ENCODE results near the gene POU2F1. TPM values are rescaled to one million over a fixed set of nuclear protein-coding genes. Genes with fewer than 3 reads are reported as not detected.

The POU2F1 gene
- total and polyA plus RNA-seq, 9 donors = 3.9 to 24.6 (median 17.0) TPM

- H3K36me3 ChIP-seq = no peaks in the 10 kb centered on the region
- no peak for DNase-seq
- H3K27me3 ChIP-seq = no peaks in the 10 kb centered on the region
- no peaks in the 10 kb centered on the region for H3K4me1 ChIP-seq (ENCODE audit: insufficient read depth)
- 83 to 90% (median 89%) methylated on average over 1 of the region's 1 CpG for WGBS, 3 donors
- H3K9me3 ChIP-seq = no peaks in the 10 kb centered on the region
- TF ChIP-seq CTCF (IDR thresholded peaks at IDR 0.05) (no peak), POLR2A (IDR thresholded peaks at IDR 0.05) (no peak), EP300 (IDR thresholded peaks at IDR 0.05) (no peak)
- no peak overlapping the region for H3K27ac ChIP-seq
- intact Hi-C loops (cut with DNase I) = loop anchor here in 1 of 4 donors (10.0 kb wide), 1 partner anchor 126 kb away; no protein-coding TSS in a partner anchor
- H3K4me3 ChIP-seq = no peak overlapping the region
These were observed 187.7 kb downstream of the POU2F1 start for GRCh38 chr1:167408355-167408754.

- no peak for TF ChIP-seq POLR2A (IDR thresholded peaks at IDR 0.05)
- no peak for TF ChIP-seq CTCF (IDR thresholded peaks at IDR 0.05)
- no peak for TF ChIP-seq EP300 (IDR thresholded peaks at IDR 0.05)
- H3K4me3 ChIP-seq = no peak overlapping the region
- no peaks in the 10 kb centered on the region for H3K27me3 ChIP-seq
- H3K36me3 ChIP-seq = no peaks in the 10 kb centered on the region
- 95 to 100% (median 98%) methylated on average over 1 of the region's 1 CpG for WGBS, 3 donors
- intact Hi-C loops (cut with DNase I) = loop anchor here in 1 of 4 donors (10.0 kb wide), 1 partner anchor 126 kb away; no protein-coding TSS in a partner anchor
- H3K4me1 ChIP-seq (ENCODE audit: insufficient read depth) = no peaks in the 10 kb centered on the region
- no peak overlapping the region for H3K27ac ChIP-seq
- H3K9me3 ChIP-seq = no peaks in the 10 kb centered on the region
- no peak for DNase-seq
These were observed 188.5 kb downstream of the POU2F1 start for GRCh38 chr1:167409183-167409582.

- no peaks in the 10 kb centered on the region for H3K9me3 ChIP-seq
- TF ChIP-seq CTCF (IDR thresholded peaks at IDR 0.05) (no peak), EP300 (IDR thresholded peaks at IDR 0.05) (no peak), POLR2A (IDR thresholded peaks at IDR 0.05) (no peak)
- no peaks in the 10 kb centered on the region for H3K27me3 ChIP-seq
- WGBS, 3 donors = 91 to 93% (median 92%) methylated on average over 4 of the region's 4 CpGs
- no peak for DNase-seq
- H3K4me3 ChIP-seq = no peak overlapping the region
- H3K4me1 ChIP-seq (ENCODE audit: insufficient read depth) = no peaks in the 10 kb centered on the region
- intact Hi-C loops (cut with DNase I) = no loop called here
- H3K27ac ChIP-seq = no peak overlapping the region
- H3K36me3 ChIP-seq = no peaks in the 10 kb centered on the region
These were observed 191.4 kb downstream of the POU2F1 start for GRCh38 chr1:167412072-167412471.

GRCh38 chr1:167412920-167413319 is 192.2 kb downstream of the POU2F1 start:
- H3K27me3 ChIP-seq = no peaks in the 10 kb centered on the region
- no peaks in the 10 kb centered on the region for H3K9me3 ChIP-seq
- no peaks in the 10 kb centered on the region for H3K4me1 ChIP-seq (ENCODE audit: insufficient read depth)
- DNase-seq = peak in 3 of 5 donors; percentile 32 to 55 (median 34)
- TF ChIP-seq POLR2A (IDR thresholded peaks at IDR 0.05) (no peak), EP300 (IDR thresholded peaks at IDR 0.05) (no peak), CTCF (IDR thresholded peaks at IDR 0.05) (no peak)
- H3K4me3 ChIP-seq = no peak overlapping the region
- no peaks in the 10 kb centered on the region for H3K36me3 ChIP-seq
- intact Hi-C loops (cut with DNase I) = no loop called here
- 32 to 48% (median 40%) methylated on average over 5 of the region's 5 CpGs for WGBS, 3 donors
- no peak overlapping the region for H3K27ac ChIP-seq

Data from ovary (tissue), 9 donors.